HG03139 (cell line): Measurements from ENCODE around the gene COL26A1.

Experiments
- ATAC-seq: cut with Tn5 transposase; IDR thresholded peaks from one replicate; pipeline ENCODE4 v1.9.1; 2021; ENCODE audit not compliant: unreplicated experiment

The COL26A1 gene

DNA sequence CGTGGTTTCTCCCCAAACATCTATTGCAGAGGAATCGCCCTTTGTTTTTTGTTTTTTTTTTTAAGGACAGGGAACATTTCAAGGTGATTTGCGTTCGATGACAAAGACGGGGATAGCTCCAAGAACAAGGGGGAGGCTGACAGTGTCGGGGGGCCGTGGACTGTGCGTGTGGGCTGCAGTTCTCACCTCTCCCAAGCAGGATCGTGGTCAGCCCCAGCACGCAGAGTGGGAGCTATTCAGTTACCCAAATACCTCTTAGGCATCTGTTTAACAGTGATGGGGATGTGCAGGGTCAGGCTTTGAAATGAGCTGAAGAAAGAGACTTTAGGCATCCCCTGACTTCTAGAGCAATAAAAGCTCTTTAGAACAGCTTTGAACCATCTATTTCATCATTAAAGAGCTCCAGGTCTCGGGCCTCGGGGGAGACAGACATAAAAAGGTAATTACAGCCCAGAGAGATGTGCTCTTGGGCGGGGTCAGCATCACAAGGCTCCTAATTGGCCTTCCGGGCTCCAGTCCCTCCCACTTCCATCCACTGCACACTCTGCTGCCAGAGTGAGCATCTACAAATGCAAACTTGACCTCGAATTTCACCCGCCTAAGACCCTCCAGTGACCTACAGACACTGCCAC, 169.2 kb downstream of the COL26A1 start:
- ATAC-seq: no peak

GRCh38 chr7:101532400-101533102, 169.9 kb downstream of the COL26A1 start:
- no peak for ATAC-seq

GRCh38 chr7:101533103-101533465, 170.4 kb downstream of the COL26A1 start:
- ATAC-seq: no peak

- no peak for ATAC-seq
Measured at GRCh38 chr7:101534015-101534803, 171.5 kb downstream of the COL26A1 start.

DNA sequence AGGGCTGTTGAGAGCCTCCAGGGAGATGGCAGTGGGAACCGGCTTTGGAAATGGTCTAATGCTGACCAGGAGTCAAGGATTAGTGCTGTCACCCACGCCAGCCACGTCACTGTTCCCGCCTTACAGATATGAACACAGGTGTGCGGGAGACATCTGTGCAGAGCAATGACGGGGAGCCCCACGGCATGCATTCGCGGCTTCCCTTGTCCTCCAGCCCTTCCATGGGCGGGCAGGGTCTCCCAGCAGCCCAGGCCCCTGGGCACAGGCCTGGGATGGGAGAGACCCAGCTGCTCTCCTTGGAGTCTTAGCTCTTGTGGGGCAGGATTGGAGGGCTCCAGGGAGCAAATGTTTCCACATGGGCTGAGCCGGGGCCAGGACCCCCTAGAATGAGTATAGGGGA, 172.2 kb downstream of the COL26A1 start:
- ATAC-seq: no peak

GRCh38 chr7:101535351-101535751, 172.7 kb downstream of the COL26A1 start:
- no peak for ATAC-seq

- ATAC-seq: no peak
Measured at GRCh38 chr7:101536232-101536631, 173.6 kb downstream of the COL26A1 start.

GRCh38 chr7:101536668-101537067, 174.0 kb downstream of the COL26A1 start:
- no peak for ATAC-seq

GRCh38 chr7:101537205-101537604, 174.5 kb downstream of the COL26A1 start:
- no peak for ATAC-seq

GRCh38 chr7:101537935-101538595, 175.4 kb downstream of the COL26A1 start:
- no peak for ATAC-seq

DNA sequence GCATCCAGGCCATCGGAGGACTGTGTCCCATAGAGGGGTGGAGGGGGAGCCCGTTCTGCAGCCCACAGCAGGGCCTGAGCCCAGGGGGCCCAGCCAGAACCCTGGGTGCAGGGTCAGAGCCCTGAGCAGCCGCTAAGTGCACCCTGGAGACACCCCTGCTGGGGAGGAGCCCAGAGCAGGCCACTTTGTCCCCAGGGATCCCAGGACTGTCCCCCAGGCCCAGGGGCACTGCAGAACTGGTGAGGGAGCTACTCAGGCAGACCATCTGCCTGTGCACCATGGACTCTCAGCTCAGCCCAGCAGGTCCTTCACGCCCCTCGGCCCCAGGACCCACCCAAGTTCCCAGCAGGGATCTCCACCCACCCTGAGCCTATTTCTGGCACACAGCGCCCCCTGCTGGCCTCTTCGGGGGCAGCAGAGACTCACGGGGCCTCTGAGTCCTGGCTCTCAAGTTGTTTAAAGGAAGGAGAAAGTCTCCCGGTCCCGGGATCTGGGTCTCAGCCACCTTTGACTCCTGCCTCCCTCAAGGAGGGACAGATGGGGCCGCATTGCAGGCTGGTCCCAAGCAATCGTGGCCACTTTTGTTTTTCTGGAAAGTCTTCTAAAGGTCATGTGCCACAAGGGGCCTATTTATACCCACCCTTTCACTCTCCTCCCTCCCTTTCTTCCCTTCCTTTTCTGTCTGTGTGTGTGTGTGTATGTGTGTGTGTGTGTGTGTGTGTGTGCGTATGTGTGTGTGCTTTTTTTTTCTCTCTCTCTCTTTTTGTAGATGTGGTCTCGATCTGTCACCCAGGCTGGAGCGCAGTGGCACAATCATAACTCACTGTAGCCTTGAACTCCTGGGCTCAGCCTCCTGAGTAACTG, 176.2 kb downstream of the COL26A1 start:
- no peak for ATAC-seq

- no peak for ATAC-seq
Measured at GRCh38 chr7:101539784-101540183, 177.1 kb downstream of the COL26A1 start.

DNA sequence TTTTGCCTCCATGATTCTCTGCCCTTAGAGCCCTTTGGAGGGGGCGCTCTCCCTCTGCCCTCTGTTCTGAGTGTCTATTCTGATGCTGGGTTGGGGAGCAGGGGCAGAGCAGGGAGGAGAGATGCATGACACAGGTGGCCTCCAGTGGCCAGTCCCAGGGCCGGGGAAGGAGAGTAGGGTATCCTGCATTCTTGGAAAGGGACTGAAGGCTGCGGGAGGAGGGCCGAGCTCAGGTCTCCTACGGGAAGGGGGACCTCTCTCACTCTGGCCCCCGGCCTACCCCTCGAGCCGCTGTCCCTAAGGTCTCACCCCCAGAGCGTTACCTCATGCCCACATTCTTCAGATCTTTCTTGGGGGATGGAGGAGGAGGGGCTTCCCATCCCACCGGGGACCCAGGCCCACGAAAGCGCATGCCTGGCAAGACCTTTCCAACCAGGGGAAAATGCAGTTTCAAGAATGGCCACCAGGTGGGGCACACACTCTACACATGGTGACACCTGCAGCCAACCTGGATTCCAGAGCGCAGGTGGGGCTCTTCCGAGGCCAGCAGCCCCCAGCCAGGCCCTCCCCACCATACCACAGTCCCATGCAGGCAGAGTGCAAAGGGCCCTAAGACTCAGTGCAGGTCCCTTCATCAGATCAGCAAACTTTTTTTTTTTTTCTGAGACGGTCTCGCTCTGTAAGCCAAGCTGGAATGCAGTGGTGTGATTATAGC, 180.0 kb downstream of the COL26A1 start:
- ATAC-seq: no peak

DNA sequence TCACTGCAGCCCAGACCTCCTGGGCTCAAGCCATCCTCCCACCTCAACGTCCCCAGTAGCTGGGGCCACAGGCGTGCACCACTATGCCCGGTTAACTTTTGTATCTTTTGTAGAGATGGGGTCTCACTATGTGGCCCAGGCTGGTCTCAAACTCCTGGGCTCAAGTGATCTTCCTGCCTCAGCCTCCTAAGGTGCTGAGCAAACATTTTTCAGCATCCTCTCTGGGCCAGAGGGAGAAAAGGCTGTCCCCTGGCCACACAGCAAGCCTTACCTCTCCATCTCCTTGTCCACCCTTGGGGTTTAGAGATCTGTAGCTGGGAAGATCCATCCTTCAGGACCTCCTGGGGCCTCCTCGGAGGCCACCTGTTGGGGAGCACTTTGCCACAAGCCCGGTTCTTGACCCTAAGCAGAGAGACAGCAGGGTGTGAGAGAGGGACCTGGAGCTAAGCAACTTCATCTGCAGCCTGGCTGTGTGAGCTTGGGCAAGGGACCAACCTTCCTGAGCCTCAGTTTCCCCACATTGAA, 180.6 kb downstream of the COL26A1 start:
- ATAC-seq: no peak

DNA sequence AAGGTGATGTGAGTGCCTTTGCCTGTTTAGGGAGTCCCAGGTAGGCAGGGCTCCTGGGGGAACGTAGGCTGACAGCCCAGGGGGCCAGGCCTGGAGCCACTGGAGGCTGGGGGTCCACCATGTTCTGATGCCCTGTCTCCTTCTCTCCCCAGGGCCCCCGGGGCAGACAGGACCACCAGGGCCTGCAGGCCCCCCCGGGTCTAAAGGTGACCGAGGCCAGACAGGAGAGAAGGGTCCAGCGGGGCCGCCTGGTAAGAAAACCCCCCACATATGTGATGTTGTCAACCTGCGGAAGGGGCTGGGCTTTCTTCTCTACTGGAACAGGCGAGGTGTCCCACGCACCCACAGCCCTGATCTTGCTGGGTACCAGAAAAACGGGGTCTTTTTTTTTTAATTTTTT, 181.2 kb downstream of the COL26A1 start:
- ATAC-seq: no peak

GRCh38 chr7:101545441-101546190, 182.9 kb downstream of the COL26A1 start:
- no peak for ATAC-seq

DNA sequence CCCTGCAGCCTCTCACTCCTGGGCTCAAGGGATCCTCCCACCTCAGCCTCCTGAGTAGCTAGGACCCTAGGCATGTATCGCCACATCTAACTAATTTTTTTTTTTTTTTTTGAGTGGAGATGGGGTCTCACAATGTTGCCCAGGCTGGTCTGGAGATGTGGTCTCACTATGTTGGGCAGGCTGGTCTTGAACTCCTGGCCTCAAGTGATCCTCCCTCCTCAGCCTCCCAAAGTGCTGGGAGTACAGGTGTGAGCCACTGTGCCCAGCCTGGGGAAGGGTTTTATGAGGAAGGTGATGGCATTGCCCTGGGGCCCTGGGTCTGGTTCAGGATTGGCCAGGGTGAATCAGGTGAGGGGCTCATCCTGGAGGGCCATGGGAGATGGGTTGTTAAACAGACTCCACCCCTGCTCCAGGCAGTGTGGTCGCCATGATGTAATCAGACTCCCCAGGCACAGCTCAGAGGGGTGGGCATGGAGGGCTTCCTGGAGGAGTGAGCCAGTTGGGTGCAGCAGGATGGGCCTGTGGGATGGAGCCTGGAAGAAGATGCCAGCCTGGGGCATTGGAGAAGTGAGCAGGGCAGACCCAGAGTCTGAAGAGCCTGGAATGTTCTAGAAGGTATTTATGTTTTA, 183.7 kb downstream of the COL26A1 start:
- no peak for ATAC-seq
